GM18867 (cell line): ENCODE results near the gene C1orf226.

Experiments used
- ATAC-seq: cut with Tn5 transposase; IDR thresholded peaks from one replicate; pipeline ENCODE4 v1.9.1; 2021; ENCODE audit warnings: mild to moderate bottlenecking, moderate library complexity; ENCODE audit not compliant: unreplicated experiment

C1orf226 gene

DNA sequence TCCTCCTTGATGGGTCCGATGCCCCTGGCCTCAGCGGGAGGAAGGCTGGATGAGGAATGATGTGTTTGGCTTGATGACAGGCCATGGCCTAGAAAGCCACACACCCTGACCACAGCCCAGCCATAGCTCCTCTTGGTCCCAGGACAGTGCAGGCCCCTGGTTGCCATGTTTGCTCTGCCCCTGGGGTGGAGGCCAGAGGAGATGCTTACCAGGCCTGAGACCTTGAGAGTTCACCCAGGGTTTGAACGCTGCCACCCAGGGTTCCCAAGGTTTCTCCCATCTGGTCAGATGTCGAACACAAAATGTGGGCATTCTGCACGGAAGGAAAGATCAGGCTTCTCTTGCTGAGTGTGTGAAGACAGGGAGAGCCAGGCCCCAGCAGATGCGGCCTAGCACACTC lies 2.6 kb downstream of the C1orf226 start:
- no peak for ATAC-seq

DNA sequence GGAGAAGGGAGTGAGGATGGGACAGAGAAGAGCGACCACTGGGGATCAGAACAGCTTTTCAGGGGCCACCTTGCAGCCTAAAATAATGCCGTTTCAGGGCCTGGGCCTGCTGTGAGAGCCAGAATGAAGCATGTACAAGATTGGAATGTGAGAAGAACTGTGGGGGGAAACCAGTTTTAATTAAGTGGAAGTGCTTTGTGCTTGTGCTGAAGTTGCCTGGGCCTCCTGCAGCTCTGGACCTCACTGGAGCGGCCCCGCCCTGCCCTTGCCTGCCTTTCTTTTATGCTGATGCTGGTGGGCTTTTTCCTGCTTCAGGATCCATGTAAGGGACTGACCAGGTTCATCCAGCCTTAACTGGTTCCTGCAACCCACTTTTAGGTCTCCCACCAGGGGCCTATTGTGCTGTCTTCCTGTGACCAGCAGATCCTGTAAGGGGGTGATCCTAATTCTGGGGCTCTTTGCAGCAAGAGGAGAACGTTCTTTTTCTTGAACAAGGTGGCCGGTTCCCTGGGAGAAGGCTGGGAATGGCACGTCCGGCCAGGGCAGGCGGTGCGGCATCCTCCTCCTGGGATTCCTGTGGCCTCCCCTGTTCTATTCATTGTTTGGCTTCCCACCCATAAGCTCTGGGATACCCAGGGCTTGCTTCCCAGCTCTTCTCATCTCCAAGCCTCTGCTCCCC lies 3.2 kb downstream of the C1orf226 start:
- no peak for ATAC-seq

DNA sequence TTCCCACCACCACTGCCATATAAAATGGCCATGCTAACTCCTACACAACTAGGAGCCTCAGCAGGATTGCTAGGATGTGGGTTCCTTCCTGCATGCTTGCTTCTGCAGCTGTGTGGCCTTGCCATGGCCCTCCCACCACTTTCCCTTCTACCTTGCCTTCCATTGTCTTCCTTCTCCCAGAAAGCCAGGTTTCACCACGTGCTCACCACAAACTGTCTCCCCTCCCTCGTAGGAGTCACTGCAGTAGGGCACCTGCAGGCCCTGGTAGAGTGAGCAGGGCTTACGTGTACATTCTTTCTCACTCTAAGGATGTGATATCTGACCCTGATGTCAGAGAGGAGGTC lies 3.7 kb downstream of the C1orf226 start:
- no peak for ATAC-seq

DNA sequence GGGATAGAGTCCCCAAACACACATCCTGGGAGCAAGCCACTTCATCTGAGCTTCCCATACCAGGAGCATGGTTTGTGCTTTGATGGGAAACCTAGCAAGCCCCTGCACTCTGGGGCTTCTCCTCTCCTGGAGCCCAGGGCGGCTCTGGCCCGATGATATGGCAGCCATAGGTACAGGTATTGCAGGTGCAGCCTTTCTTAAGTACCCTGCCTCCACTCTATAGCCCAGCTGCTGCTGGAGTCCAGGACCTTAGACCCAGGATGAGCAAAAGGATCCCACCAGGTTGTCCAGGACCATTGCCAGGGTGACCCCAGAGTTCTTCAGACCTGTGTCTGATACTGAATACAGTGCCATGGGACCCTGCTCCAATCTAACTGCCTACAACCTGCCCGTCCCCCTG lies 4.2 kb downstream of the C1orf226 start:
- no peak for ATAC-seq

DNA sequence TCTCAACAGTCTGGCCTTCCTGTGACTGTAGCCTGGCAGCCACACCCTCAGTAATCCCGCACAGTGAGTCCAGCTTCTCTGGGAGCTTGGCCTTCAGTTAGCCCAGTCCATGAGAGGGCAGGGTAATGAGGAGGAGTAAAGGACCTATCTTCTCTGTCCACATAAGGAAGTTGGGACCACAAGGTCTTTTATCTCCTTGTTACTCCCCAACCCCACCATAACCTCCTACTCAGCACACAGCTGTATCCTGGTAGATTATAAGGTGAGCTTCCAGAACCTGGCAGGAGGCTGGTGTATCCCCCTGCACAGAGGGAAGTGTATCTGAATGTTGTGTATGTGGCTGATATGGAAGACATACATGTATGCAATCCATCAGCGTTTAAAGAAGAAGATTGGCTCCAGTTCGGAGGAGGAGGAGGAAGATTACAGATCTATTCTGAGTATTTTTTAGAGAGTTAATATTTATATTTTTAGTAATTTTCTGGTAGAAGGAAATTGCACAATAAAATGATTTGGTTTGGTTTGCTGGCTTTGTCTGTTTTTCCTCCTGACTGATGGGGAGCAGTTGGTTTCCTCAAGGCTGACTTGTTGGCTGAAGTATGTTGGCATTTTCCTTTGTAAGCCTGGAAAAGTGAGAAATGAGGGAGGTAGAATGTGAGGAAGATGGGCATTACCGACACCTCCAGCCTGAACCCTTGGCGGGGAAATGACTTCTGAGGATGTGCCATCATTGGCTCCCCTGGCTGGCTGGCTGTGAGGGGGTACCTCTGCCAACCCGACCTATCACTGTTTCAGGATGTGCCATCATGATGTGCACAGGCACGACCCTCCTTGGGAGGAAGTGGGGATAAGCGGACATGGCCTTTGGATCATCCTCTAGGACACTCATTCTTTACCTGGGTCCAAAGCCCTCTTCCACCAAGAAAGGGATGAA lies 5.0 kb downstream of the C1orf226 start:
- no peak for ATAC-seq

DNA sequence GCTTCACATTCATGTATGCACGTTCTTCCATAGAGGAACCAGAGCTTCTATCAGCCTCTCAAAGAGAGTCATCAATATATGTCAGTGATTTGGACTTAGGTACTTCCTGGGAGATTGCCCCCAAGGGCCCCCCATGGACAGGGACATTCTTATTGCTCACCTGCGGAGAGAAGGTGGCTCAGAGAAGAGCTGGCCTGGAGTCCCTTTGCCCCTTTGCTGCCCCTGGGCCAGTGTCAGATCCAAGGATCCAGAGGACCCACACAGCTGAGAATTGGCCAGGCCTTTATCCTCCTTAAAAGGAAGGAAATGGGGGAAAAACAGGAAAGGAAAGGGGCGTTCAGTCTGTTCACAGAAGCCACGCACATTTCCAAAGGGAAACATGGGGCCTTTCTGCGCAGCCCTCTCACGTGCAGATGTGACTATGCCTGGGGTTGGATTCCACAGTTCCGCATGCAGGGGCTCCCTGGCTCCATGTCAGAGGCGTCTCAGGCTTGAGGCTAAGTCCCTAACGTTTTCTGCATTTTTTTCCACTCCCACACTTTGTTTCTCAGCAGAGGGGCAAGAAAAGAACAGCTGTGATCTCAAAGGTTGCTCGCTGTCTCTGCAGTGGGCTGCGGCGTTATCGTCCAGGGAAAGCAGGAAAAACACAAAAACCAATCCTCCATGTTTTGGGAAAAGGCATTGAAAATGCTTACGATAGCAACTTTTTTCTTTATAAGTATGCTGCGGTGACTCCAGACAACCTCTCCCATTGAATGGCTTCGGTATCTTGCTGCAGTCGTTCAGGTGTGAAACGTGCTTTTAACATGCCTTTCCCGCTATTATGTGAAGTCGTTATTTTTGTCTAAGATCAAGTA lies 5.9 kb downstream of the C1orf226 start:
- ATAC-seq, result no peak

DNA sequence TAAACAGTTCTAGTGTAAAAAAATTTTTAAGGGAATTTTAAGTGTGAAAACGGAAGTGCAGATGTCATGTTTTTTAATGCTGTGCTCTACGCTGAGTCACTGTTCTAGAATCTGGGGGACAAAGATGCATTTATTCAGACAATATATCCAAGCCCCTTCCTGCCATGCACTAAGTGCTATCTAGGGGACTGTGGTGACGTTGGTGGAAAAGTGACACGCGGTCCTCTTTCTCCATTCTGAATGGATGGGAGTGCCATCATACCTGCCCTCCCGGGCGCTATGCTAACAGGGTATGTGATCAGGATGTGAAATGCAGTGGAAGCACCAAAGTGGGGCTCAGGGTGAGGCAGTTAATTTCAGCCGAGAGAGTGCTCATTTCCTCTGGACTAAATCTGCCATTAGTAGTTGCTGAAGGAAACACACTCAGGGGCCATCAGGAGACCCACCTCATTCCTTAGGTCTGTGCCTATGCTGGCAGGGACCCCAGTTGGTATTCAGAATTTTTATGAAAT lies 6.6 kb downstream of the C1orf226 start:
- no peak for ATAC-seq

DNA sequence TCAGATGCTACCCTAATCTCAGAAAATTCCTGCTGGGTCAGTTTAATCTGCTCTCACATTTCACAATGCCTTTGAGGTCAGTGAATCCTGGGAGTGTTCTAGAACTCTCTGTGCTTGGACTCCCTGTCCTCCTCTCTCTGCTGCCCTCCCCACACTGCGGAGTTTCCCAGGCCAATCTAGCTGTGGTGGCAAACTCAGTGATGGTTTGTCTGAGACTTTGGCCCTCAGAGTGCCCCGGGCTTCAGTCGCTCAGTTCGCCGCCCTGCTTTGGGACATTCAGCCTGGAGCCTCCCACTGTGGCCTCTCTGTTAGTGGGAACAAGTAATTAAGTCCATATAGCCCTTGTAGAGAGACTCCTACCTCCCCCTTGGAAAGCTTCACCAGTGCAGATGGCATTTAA lies 7.1 kb downstream of the C1orf226 start:
- no peak for ATAC-seq

DNA sequence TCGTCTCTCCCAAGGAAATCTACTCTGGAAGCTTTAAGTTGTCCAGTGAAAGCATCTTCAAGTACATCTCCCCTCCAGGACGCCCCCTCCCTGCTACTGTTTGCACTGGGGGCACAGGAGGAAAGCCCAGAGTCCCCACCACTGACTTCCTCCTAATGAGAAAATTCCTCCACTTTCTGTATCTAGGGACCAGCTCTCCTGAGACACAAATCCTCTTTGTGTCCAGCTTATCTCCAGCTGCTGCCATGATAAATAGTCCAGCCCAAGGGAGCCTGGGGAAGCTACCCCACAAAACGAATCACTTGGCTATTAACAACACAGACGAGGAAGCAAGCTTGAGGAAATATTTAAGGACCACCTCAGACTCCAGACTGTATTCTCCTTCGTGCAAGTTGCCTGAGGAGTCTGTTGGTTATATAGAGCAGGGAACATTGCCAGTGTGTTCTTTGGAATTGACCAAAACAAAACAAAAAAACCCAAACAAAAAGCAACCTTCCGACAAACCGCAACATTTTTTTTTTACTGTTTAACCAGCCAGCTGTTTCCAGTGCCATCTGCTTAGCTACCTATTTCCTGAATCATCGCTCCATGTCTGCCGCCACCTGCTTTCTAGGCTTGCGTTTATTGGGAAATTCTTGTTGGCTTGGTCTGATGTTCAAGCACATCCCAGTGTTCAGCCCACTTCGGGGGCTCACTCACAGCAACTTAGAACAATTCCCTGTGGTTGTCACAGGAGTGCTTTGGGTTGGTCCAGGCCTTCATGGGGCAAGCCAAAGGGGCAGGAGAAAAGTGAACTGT lies 7.7 kb downstream of the C1orf226 start:
- ATAC-seq, result no peak

DNA sequence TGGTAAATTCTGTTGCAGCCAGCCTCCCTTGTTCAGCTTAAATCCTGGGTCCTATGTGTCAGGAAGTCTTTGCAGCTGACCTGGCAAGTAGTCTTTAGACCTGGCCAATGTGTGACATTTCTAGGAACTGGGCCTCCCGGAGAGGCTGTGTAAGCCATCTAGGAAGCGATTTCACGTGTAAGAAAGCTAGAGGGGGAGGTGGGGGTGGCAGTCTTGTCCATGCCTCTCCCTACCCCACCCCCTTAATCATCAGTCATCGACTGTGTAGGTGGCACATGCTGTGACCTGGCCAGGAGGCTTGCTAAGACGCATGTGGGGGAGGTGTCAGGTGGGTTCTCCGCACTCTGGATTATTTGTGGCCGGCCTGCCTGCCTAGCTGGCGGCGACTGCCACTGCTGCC lies 8.4 kb downstream of the C1orf226 start:
- no peak for ATAC-seq

DNA sequence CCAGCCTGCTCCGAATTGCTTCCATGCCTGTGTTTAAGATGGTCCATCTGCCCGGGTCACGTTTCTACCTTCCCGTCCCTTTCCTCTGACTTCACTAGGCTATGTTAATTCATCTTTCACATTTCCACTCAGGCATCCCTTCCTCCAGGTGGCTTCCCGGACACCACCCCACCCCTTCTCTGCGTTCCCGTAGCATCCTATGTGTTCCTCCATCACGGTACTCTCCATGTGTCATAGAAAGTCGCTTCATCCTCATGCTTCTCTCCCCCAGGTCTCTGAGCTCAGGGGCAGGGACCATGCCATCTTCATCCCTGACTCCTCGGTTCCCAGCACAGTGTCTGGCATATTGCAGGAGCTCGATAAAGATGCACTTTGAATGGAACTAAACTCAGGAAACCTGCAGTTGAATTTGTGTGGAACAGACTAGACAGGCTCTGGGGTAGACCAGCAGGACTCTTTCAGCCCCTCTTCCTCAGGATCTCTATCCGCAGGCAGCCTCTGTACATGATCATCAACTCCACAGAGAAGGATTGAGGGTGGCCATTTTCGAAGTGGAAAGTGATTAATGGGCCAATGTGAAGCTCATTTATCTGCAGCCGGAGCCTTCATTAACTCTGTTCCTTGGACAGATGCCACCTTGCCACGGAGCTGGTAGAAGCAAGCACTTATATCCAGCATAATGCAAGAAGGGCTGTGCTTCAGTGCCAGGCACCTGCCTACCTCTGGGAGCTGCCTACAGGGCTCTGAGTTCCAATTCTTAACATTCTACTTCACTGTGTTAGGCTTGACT lies 9.1 kb downstream of the C1orf226 start:
- ATAC-seq, result no peak

DNA sequence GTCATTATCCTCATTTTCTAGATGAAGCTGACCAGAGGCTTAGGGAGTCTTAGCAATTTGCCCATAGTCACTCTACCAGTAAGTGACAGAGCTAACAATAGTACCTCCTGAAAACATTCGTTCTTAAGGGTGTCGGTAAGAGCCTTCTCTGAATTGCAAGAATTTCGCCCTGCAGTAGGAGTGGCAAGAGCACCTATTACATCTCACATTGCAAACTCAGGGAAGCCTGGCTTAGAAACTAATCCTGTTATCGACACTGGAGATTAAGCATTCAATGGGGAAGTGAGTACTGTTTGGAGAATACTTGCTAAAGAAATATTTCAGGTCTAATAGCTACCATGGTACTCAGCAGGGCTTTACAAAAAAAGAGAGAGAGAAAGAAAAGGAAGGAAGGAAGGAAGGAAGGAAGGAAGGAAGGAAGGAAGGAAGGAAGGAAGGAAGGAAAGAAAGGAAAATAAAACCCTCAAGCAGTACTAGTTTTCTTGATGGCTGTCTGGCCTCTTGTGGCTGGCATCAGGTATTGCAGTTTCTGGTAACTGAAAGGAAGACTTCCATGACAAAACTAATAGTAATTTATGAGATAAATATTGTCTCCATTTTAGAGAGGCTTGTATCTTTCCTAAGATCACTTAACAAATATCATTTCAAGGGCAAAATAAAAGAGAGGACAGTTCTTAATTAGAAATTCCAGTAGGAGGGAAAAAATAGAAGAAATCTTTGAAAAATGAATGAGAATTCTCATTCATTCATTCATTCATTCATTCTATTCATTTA lies 10.4 kb downstream of the C1orf226 start:
- no peak for ATAC-seq

DNA sequence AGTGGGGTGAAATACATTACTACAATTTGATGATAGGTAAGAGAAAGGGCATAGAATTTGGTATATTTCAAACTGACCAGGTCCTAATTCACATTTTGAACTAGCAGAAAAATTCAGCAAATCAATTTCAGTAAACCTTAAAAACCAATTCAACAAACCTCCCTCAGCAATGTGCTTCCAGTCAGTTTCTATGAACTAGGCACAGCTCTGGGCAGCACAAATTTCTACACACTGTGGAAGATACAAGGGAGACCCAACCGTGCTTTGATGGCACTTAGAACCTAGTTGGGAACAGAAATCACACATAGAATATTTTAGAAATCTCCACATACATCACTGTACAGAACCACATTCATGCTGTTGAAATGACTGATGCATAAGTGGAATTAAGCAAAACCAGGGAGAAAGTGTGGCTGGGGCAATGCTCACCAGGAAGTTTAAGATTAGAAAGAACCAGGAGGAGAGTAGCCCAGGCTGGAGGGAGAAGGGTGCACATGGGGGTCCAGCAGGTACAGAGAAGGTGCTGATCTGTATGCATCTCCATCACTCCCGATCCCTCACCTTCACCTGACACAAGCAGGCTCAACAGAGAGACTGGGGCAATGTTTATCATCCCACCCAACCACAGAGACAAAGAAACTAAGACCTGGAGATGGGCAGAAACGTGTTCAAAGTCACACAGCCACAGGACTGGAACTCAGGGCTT lies 14.8 kb downstream of the C1orf226 start:
- no peak for ATAC-seq

DNA sequence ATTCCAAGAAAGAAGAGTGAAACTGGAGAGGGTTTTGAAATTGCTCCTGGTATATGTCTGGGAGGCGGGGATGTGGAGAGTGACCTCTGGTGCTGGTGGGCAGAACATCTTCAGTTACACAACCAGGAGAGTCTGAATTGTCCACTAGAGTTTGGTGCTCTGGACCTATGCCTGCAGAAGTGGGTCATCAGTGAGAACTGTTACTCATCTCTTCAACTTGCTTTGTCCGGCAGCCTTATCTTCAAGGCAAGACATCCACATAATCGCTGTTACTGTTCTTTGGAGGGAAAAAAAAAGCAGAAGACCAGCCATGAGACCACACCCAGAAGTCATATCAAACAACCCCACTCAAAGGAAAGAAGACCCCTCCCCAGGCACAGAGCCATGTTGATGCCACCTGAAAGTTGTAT lies 15.5 kb downstream of the C1orf226 start:
- no peak for ATAC-seq

DNA sequence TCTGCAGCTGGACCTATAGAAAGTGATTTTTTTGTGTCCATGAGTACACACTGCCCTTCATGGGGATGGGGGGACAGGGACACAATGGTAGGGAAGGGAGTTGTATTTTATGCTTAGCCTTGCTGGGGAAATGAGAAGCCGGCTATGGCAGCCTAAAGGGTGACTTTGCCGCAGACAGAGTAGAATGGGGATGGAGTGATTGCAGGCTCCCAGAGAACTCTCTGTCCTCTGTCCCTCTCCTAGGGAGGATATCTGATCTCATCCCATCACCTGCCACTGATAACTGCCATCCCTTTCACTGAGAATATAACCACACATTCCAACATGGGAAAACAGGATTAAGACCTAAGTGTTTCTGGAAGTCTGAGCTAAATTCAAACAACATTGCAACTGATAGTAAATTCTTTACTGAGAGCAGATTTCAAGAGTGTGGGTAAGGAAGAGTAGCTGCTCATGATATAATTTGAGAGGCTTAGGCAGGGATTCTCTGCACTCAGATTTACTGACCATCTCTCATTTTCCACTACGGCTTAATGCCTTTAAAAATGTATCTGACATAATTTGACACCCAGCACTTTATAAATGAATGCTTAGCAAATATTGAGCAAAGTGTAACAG lies 16.5 kb downstream of the C1orf226 start:
- no peak for ATAC-seq

DNA sequence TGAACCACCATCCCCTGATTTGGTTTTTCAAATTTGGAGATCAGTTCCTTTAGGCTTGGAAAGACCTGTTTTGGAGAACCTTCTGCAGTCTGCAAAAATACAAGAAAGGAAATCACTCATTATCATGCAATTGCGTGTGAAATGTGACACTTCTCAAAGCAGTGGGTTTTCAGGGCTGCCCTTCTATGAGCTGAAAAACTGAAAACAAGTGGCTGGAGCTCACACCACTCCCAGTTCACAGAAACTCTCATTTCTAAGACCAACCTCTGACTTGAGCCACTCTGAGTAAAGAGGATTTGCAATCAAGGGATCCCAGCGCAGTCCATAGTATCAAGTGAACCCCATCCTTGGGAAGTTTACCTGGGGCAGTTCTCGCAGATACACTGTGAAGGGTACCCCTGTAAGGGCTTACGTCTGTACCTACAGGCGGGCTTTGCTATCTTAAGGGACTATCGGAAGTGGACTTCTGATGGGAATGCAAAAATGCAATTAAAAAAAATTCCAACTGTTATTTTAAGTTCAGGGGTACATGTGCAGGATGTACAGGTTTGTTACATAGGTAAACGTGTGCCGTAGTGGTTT lies 17.6 kb downstream of the C1orf226 start:
- no peak for ATAC-seq

DNA sequence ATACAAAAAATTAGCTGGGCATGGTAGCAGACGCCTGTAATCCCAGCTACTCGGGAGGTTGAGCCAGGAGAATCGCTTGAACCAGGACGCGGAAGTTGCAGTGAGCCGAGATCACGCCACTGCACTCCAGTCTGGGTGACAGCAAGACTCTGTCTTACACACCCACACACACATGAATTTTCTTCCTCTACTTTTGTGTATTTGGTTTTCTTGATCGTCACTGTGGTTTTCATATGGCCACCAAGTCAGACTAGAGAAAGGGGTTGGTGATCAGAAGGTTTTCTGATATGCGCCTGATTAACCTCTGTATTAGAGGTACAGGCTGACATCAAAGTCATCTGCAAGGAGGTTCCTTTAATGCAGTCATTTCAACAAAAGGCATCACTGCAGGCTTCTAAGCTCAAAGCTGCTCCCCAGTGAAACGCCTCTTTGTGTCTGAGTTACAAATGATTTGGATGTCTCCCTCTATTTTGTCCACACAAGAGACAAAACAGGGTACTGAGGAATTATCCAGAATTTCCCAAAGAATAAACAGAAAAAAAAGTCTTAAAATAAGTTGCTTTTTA lies 19.3 kb downstream of the C1orf226 start:
- ATAC-seq, result no peak
